ENCODE results near the gene MOK. TPM values are rescaled to one million over a fixed set of nuclear protein-coding genes. Genes with fewer than 3 reads are reported as not detected.

The MOK gene
- total RNA-seq, 1 experiment from 2014 or later = 2.8 TPM

- Histone ChIP-seq H3K9ac (ENCODE audit: extremely low read depth, insufficient read length, low read length) (no peak overlapping the region), H2BK20ac (ENCODE audit: low read depth, low read length, poor library complexity, severe bottlenecking) (no peak overlapping the region), H3K27me3 (ENCODE audit: insufficient read depth, low read length) (no peaks in the 10 kb centered on the region), H3K23me2 (ENCODE audit: insufficient read length, low read depth, low read length, poor library complexity, severe bottlenecking) (no peaks in the 10 kb centered on the region), H2BK12ac (ENCODE audit: insufficient read length, low read depth, low read length) (no peak overlapping the region), H3K79me1 (ENCODE audit: insufficient read depth, low read depth, low read length, poor library complexity, severe bottlenecking) (no peaks in the 10 kb centered on the region), H3K4me1 (ENCODE audit: insufficient read depth, low read length) (no peaks in the 10 kb centered on the region), H3K56ac (ENCODE audit: insufficient read length, low read depth, low read length) (no peak overlapping the region), H2BK120ac (ENCODE audit: low read depth, low read length, poor library complexity, severe bottlenecking) (no peak overlapping the region), H4K5ac (ENCODE audit: insufficient read length, low read depth, low read length) (no peak overlapping the region), H3K79me2 (ENCODE audit: insufficient read depth, low read length) (no peaks in the 10 kb centered on the region), H2AK5ac (ENCODE audit: insufficient read length, low read length) (no peak overlapping the region), H4K8ac (replicated peaks; ENCODE audit: insufficient read length, low read depth, low read length) (no peak overlapping the region), H3K18ac (ENCODE audit: insufficient read length, low read depth, low read length) (no peak overlapping the region), H3K9me3 (ENCODE audit: control insufficient read depth, low read depth, low read length) (no peaks in the 10 kb centered on the region), H2BK15ac (ENCODE audit: low read depth, low read length) (no peak overlapping the region), H3K27ac (ENCODE audit: insufficient read length, low read depth, low read length) (no peak overlapping the region), H3T11ph (ENCODE audit: low read length) (no peak overlapping the region), H4K20me1 (ENCODE audit: control insufficient read depth, insufficient read depth, insufficient read length) (no peaks in the 10 kb centered on the region), H4K91ac (ENCODE audit: insufficient read length, low read depth, low read length) (no peak overlapping the region), H3K4ac (ENCODE audit: low read depth, low read length) (no peak overlapping the region), H3K23ac (ENCODE audit: insufficient read length, low read depth, low read length) (no peak overlapping the region), H3K14ac (ENCODE audit: insufficient read depth, low read length) (no peak overlapping the region), H2AFZ (ENCODE audit: low read length) (no peak overlapping the region), H2BK5ac (ENCODE audit: insufficient read length, low read length) (no peak overlapping the region), H3K4me2 (ENCODE audit: insufficient read depth, insufficient read length, low read length) (no peak overlapping the region)
- no CpG with 5 or more reads among the region's 7 CpGs for WGBS (ENCODE audit: extremely low coverage, insufficient read length, low lambda C conversion rate)
- no peaks in the 10 kb centered on the region for H3K27me3 Mint-ChIP-seq (ENCODE audit: low read depth)
- TF ChIP-seq CTCF (conservative IDR thresholded peaks at IDR 0.05) = no peak
- H3K36me3 Mint-ChIP-seq (ENCODE audit: insufficient read depth in 1 of 3, low read depth in 3 of 3) = peaks cover 8 to 45% (median 40%) of the 10 kb centered on the region in 3 experiments
- H3K9me3 Mint-ChIP-seq = no peaks in the 10 kb centered on the region
- DNase-seq = no peak
- no peaks in the 10 kb centered on the region; a peak in 1 of 4 replicates for H3K4me1 Mint-ChIP-seq
- no peak overlapping the region for H3K4me3 Mint-ChIP-seq
- peak overlapping the region; percentile 9 to 68 (median 10); a peak in 4 of 7 replicates for H3K27ac Mint-ChIP-seq
These were observed 28.4 kb upstream of the MOK start for GRCh38 chr14:102333390-102333789.

Data from H9 (cell line).